ENCODE results near the gene PARD3B. TPM values are rescaled to one million over a fixed set of nuclear protein-coding genes. Genes with fewer than 3 reads are reported as not detected.

The PARD3B gene
- total and polyA plus RNA-seq, 3 donors from 2014 or later, result 14.6 to 36.8 (median 29.6) TPM

- H3K27ac ChIP-seq, result no peak overlapping the region
- TF ChIP-seq CTCF (IDR thresholded peaks at IDR 0.05), result no peak
- TF ChIP-seq POLR2A (IDR thresholded peaks at IDR 0.05), result no peak
- intact Hi-C loops (cut with DNase I; ENCODE audit: low total_unique reads), result no loop called here
- no peaks in the 10 kb centered on the region for H3K9me3 ChIP-seq
- H3K4me3 ChIP-seq, result no peak overlapping the region
- H3K4me1 ChIP-seq, result peaks cover 16% of the 10 kb centered on the region
- no peaks in the 10 kb centered on the region for H3K36me3 ChIP-seq (ENCODE audit: low read depth, missing control alignments)
- 95 to 97% methylated on average over 6 of the region's 6 CpGs for WGBS, 2 donors
- H3K27me3 ChIP-seq, result no peaks in the 10 kb centered on the region
- no peak for DNase-seq
Observed at GRCh38 chr2:204576362-204576979, 31.2 kb downstream of the PARD3B start.

- H3K4me3 ChIP-seq, result no peak overlapping the region
- no peaks in the 10 kb centered on the region for H3K9me3 ChIP-seq
- no peaks in the 10 kb centered on the region for H3K36me3 ChIP-seq (ENCODE audit: low read depth, missing control alignments)
- no peak for DNase-seq
- H3K4me1 ChIP-seq, result peaks cover 11% of the 10 kb centered on the region
- intact Hi-C loops (cut with DNase I; ENCODE audit: low total_unique reads), result no loop called here
- no peaks in the 10 kb centered on the region for H3K27me3 ChIP-seq
- no peak overlapping the region for H3K27ac ChIP-seq
- 86 to 94% methylated on average over 11 of the region's 11 CpGs for WGBS, 2 donors
- no peak for TF ChIP-seq CTCF (IDR thresholded peaks at IDR 0.05)
- no peak for TF ChIP-seq POLR2A (IDR thresholded peaks at IDR 0.05)
Observed at GRCh38 chr2:204578928-204579598, 33.8 kb downstream of the PARD3B start.

DNA sequence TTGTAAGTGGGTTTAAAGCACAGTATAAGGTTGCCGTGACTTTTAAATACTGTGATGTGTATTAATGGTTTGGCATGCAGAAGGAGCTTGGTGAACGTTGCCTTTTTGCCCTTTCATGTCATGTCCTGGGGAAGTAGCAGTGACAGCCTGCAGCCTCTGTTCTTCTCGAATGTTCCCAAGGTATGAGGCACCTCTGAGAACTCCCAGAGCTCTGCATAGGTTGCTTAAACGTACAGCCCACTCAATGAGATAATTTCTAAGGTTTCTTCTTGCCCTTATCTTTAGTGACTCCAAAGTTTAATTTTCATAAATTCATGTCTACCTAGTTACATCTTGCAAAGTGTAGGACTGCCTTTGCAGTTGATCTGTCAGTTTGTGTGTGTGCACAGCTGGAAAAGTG lies 36.7 kb downstream of the PARD3B start:
- TF ChIP-seq CTCF (IDR thresholded peaks at IDR 0.05) (no peak), POLR2A (IDR thresholded peaks at IDR 0.05) (no peak)
- Histone ChIP-seq H3K27me3 (no peaks in the 10 kb centered on the region), H3K9me3 (no peaks in the 10 kb centered on the region), H3K4me1 (peaks cover 8% of the 10 kb centered on the region), H3K36me3 (ENCODE audit: low read depth, missing control alignments) (no peaks in the 10 kb centered on the region), H3K27ac (no peak overlapping the region), H3K4me3 (no peak overlapping the region)
- WGBS, 2 donors, result 68 to 71% methylated on average over 4 of the region's 4 CpGs
- DNase-seq, result no peak
- intact Hi-C loops (cut with DNase I; ENCODE audit: low total_unique reads), result no loop called here

GRCh38 chr2:204583773-204584172 lies 38.5 kb downstream of the PARD3B start:
- Histone ChIP-seq H3K36me3 (ENCODE audit: low read depth, missing control alignments) (no peaks in the 10 kb centered on the region), H3K4me3 (no peak overlapping the region), H3K27ac (no peak overlapping the region), H3K4me1 (peaks cover 8% of the 10 kb centered on the region), H3K9me3 (no peaks in the 10 kb centered on the region), H3K27me3 (no peaks in the 10 kb centered on the region)
- DNase-seq, result no peak
- TF ChIP-seq CTCF (IDR thresholded peaks at IDR 0.05) (no peak), POLR2A (IDR thresholded peaks at IDR 0.05) (no peak)
- 86 to 88% methylated on average over 2 of the region's 2 CpGs for WGBS, 2 donors
- intact Hi-C loops (cut with DNase I; ENCODE audit: low total_unique reads), result no loop called here

DNA sequence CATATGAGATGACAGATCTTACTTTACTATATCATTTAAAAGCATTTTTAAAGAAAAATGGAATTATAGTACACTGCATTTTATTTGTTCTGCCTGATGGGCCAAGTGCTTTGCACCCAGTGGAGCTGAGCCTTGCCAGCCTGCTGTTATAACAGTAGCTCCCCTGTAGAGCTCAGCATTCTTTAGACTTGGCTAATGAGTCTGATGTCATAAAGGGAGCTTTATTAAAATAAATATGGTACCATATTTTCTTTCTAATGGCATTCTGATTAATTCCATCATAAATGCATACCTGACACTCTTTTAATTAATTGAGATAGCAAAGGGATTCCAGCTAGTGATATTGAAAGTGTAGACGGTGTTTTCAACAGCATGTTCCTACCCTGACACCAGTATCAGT lies 40.7 kb downstream of the PARD3B start:
- intact Hi-C loops (cut with DNase I; ENCODE audit: low total_unique reads), result no loop called here
- Histone ChIP-seq H3K36me3 (ENCODE audit: low read depth, missing control alignments) (no peaks in the 10 kb centered on the region), H3K4me3 (no peak overlapping the region), H3K9me3 (no peaks in the 10 kb centered on the region), H3K27me3 (no peaks in the 10 kb centered on the region), H3K27ac (no peak overlapping the region), H3K4me1 (no peaks in the 10 kb centered on the region)
- no peak for DNase-seq
- no peak for TF ChIP-seq CTCF (IDR thresholded peaks at IDR 0.05)
- TF ChIP-seq POLR2A (IDR thresholded peaks at IDR 0.05), result no peak
- 92 to 100% methylated on average over 1 of the region's 1 CpG for WGBS, 2 donors
